SU-DHL-6 (cell line): ENCODE data around the gene FCGR3B.
"Not testable (repeated sequence)": the region's sequence is repeated elsewhere in the genome, so short reads cannot be mapped to it uniquely, and the experiment has no call there.

Experiments
- EZH2phosphoT487 ChIP-seq: fragments of 200-600 bp; sonication (generic), shearing (Covaris generic); conservative IDR thresholded peaks from 2 replicates; pipeline ENCODE4 v1.6.1; 2018; ENCODE audit warnings: mild to moderate bottlenecking, antibody characterized with exemption, low read length, moderate library complexity, mixed read lengths
- TF ChIP-seq, protein P1 (sequence below): fragments of 200-600 bp; sonication (generic); IDR thresholded peaks from one replicate; pipeline ENCODE4 v1.5.1; 2017; ENCODE audit warnings: antibody characterized with exemption, mild to moderate bottlenecking, low read length, moderate library complexity; ENCODE audit not compliant: insufficient read depth, poor library complexity, severe bottlenecking

DNA sequence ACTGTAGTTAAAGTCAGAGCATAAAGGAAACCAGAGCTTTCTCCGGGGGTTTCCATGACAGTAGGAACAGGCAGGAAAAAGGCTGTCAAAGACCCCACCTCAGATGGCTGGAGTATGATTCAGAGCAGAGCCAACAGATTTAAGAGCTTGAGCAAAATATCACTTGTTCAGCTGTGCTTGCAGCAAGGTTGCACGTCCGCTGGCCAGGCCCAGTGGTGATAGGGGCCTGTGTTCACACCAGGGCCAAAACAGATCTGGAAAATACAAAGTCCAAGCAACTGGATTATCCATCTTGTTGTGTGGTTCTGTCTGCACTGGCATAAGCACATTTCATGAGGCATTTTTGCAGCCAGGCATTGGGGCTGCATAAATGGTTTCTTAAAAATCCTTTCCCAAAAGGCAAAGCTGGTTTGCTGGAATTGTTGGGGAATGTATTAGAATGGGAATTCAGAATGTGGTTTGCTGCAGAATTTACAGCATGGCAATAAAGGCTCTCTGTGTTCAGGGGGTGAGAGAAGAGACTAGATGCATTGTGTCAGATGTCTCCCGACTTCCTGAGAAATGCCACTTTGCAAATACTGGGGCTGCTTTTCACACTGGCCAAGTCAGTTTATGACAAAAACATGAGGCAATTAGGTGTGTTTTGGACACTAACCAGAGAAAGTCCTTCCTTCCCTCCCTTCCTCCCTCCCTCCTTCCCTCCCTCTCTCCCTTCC is 36.5 kb downstream of the FCGR3B start:
- TF ChIP-seq, protein P1, sequence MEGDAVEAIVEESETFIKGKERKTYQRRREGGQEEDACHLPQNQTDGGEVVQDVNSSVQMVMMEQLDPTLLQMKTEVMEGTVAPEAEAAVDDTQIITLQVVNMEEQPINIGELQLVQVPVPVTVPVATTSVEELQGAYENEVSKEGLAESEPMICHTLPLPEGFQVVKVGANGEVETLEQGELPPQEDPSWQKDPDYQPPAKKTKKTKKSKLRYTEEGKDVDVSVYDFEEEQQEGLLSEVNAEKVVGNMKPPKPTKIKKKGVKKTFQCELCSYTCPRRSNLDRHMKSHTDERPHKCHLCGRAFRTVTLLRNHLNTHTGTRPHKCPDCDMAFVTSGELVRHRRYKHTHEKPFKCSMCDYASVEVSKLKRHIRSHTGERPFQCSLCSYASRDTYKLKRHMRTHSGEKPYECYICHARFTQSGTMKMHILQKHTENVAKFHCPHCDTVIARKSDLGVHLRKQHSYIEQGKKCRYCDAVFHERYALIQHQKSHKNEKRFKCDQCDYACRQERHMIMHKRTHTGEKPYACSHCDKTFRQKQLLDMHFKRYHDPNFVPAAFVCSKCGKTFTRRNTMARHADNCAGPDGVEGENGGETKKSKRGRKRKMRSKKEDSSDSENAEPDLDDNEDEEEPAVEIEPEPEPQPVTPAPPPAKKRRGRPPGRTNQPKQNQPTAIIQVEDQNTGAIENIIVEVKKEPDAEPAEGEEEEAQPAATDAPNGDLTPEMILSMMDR, result not testable (repeated sequence)
- not testable (repeated sequence) for TF ChIP-seq EZH2phosphoT487
